NCI-H1930 (cell line): ENCODE results near the gene IL15RA.
"Not testable (repeated sequence)": the region's sequence is repeated elsewhere in the genome, so short reads cannot be mapped to it uniquely, and the experiment has no call there.

Source experiments
- DNase-seq, 2 experiments: peaks; one replicate each; lab custom pipeline; 2025; lab: John Stamatoyannopoulos, UW

The IL15RA gene

DNA sequence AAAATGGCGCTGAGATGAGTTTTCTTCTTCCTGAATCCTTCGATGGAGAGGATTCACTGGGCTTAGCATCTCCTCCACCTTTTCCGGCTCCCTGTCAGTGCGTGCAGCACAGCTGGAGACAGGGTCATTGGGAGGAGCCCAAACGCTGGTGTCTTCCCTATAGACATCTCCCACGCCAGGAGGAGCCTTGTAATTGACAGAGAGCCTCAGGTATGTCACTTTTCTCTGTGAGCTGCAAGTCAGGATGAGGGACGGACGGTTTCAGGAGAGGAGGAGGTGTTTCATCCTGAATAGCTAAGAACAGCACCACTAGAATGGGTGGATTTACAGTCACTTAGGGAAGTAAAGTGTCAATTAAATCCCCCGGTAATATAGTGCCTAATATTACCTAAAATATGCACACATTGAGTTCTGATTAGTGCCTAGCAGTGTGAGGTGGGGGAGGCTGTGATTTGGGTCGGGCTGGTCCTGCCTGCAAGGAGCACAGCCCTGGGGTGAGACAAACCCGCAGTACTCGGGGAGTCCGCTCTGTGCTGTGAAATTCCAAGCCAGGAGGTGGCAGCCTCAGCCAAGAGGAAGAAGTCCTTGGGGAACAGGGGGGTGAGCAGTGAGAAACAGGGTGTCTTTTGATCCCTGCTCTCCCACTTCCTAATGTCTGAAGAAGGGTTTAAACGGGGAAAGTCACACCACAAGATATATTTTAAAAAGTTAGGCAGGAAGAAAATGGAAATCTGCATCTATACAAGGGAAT lies 28.2 kb downstream of the IL15RA start:
- DNase-seq = no peak

DNA sequence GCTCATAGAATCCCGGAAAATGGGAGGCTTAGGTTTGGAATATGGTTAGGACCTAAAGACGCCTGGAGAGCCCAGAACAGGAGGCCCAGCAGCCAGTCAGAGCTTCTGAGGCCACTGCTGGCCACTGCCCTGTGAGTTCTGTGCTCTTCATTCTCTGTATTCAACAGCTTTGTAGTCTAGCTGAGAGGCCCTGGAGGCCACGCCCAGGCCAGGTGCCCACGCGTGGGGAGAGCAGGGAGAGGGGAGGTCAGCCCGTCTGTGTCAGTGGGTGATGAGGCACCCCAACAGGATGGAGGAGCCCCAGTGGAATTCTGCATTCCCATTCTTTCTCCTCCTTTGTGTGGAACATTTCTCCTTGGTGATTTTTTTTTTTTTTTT lies 29.1 kb downstream of the IL15RA start:
- no peak for DNase-seq

DNA sequence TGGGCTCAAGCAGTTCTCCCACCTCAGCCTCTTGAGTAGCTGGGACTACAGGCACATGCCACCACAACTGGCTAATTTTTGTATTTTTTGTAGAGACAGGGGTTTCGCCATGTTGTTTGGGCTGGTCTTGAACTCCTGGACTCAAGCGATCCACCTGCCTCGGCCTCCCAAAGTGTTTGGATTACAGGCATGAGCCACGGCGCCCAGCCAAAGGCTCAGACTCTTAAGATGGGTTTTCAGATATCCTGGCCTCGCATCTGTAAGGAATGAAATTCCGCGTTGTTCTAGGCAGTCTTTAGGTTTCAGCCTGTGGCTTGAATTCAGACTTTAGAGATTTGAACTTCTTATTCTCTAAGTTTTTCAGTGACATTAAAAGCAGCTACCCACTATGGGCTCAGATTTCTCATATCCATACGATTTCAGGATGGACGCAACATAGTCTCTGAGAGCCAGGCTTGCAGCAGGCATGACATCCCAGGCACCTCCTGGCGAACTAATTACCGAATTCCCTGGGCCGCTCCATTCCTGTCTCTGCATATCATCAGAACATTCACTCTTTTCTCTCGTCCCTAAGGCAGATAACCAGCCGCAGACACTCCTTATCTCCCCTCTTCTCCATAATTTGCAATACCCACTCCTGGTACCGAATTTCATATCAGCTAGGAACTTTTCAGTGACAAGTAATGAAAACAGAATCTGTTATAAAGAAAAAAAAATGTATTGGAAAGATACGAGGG lies 29.7 kb downstream of the IL15RA start:
- DNase-seq = no peak

DNA sequence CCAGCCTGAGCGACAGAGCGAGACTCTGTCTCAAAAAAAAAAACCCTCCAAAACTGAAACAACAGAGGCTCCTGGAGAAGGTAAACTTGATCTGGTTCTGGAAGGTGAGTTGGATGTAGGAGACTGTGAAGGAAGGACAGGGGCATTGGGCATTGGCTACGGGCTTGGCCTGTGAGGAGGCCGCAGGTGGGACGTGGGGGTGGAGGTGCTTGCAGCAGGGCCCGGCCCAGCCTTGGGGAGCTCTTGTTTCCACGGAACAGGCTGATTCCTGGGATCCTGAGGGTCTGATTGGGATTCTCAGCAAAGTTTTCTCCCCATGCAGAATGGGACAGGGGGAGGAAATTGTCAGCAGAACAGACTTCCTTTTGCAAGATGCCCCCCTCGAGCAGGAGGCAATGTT lies 30.6 kb downstream of the IL15RA start:
- no peak for DNase-seq

DNA sequence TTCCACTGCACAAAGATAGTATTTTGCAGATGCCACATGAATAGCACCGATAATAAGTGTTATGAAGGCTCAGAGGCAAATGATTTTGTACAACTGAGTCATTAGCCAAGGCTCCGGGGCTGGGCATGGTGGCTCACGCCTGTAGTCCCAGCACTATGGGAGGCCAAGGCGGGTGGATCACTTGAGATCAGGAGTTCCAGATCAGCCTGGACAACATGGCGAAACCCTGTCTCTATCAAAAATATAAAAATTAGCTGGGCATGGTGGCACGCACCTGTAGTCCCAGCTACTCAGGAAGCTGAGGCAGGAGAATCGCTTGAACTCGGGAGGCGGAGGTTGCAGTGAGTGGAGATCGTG lies 30.9 kb downstream of the IL15RA start:
- DNase-seq = not testable (repeated sequence)

DNA sequence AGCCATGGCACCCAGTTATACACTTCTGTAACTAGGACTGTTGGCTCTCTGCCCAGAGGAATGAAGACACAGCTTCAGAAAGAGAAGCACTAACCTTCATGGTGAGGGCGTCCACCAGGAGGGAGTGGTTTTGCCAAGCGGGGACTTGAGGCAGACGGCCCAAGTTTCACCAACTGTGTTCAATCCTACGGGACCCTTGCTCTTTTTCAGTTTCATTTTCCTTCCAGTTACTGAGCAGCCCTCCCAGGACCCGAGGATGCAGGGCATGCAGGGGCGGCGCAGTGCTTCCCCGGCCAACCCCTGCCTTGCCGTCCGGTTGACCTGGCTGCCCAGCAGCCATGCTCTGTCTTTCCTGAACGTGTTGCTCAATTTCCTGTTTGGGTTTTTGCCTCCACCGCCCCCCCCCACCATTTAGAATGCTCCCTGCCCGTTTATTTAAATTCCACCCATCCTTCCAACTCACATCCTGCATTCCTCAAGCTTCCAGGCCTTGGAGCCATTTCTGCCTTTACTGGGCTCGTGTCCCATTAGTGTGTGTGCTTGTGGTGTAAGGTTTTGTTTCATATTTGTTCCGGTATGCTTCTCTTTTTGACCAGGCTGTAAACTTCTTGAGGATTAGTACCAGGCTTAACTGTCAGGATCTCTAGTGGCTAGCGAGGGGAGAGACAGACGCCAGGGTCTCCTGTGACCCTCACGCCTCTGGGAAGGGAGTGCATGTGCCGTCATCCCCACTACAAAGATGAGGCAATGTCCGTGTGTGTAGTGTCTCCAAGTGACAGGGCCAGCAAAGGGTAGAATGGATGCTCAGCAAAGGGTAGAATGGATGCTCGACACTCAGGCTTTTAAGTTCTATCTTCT lies 31.6 kb downstream of the IL15RA start:
- DNase-seq = no peak

DNA sequence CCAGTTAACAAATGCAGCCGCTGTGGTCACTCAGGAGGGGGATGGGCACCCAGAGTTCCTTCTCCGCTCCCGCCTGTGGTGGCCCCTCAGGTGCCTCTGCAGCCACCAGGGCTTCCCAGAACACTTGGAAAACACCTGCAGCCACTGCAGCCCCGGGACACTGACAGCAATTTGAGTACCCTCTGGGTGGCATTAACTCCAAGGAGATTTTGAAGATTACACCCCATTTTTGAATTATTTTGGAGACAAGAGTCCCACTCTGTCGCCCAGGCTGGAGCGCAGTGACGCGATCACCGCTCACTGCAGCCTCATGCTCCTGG lies 32.2 kb downstream of the IL15RA start:
- DNase-seq = no peak

DNA sequence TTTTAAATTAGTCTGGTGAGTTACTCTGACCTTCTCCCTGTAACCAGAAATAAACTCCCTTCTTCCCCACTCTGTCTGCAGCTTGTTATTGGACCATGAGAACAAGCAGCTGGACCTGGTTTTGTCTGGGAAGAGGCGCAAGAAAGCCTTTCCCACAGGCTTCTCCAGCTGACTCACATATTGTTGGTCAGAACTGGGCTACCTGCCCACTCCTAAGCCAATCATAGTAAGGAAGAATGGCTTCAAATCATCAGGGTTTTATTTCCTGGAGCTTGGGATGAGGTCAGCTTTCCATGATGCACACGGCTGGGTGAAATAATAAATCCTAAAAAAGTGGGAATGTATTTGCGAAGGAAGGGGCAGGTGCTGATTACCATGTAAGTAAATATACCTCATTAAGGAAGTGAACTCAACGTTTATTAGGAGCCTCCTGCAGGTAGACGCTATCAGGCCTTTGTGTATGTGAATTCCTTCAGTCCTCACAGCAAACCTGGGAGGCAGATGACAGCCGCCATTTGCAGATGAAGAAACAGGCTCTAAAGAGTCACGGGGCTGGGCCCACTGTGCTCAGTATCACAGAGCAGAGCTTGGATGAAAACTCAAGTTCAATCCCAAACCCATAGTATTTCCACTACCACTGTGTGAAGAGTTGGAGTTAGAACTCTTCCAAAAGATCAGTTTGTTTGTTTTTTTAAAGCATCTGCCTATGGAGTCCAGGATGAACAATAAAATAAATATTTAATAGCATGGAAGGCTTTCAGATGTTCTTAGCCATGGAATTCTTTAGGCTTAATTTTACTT lies 32.8 kb downstream of the IL15RA start:
- no peak for DNase-seq

DNA sequence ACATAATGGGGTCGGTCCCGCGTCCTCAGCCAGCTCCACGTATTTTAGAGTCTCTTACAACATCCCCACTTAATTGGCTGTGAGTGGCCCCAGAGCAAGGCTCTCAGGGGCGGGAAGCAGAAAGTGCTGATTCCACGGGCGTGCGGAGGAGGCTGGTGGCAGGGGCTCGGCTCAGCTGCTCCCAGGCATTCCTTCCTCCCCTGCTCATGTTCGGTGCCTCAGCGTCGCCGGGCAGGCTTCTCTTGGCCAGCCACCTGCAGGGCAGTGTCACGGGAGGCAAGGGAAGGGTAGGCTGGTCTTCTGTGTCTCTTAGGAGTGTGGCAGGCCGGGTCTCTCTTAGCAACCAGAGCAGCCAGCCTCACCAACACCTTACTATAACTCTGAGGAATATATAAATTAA lies 33.8 kb downstream of the IL15RA start:
- no peak for DNase-seq

DNA sequence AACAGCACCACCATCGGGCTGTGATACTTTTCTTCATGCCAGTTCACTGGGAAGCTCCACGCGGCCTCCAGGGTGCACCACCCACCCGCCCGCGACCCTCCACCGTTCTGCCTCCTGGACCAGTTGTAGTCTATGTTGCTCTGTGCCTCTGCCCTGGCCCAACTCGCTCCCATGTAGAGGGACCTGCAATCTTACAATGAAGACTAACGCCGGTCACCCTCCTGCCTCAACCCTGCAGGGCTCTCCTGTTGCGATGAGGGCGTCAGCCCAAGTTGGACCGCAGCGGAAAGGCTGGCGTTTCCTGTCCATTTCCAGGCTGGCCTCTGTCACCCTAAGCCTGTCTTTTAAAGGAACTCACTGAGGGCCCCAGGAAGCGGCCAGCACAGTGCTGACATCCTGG lies 34.9 kb downstream of the IL15RA start:
- DNase-seq = no peak

DNA sequence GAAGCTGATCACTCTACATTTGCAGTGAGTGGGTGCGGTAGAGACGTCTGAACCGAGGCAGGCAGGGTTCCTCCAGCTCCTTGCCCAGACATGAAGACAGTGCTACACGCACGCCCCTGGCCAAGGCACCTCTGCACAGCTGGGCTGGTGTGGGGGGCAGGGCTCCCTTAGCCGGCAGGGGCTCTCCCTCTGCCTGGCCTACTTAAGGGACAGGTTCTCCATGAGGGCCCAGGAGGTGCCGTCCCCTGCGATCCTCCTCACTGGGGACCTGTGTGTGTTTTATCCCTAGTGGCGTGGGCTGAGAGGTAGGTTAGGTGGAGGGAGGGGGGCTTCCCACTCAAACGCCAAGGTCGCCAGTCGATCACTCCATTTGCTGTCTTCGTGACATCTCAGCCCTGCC lies 35.3 kb downstream of the IL15RA start:
- DNase-seq = no peak

DNA sequence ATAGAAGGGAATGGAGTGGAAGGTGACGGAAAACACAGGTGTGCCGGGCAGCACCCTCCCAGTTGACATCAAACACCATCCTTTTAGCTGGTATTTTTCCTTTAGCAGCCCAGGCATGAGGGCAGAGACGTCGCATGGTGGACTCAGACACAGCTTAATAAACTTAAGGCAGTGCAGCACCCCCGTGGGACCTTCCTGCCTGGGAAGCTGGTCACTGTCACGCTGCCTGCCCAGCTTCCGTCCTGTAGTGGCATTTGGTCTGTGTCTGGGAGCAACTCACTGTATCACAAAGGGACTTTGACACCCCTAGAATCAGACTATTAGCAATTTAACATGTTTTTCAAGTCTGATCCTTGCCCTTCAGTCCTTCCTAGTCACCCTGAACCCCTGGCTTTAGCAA lies 35.8 kb downstream of the IL15RA start:
- no peak for DNase-seq

DNA sequence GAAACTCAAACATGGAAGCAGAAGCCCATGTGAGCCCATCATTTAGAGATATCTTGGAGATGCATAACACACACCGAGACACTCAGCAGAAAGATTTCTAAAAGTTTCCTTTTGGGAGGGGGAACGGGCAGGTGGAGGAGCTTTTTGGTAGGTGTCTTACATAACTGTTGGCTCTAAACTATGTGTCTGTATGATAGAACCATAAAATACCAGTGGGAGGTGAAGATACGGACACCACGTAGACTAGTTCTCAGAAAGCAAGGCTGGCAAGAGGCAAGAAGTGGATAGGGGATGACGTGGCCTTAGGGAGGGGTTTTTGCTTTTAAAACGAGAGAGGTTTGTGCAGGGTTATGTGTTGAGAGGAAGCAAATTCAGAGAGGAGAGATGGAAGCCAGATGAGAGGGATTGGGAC lies 36.5 kb downstream of the IL15RA start:
- no peak for DNase-seq

DNA sequence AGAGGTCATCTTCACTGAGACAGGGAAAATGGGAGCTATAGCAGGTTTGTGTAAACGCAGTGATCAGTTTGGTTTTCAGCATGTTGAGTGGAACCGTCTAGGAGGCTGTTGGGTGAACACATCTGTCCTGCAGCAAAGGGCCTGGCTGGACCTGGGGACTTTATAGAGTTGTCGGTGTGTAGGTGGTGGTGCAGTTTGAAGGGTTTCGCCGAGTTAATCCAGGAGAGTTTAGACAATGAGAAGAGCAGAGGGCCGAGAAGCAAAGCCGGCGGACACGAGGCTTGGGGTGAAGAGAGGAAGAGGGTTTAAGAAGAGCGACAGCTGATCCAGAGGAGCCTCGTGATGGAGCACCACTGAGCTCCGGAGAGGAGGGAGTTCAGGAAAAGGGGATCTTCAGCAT lies 39.1 kb downstream of the IL15RA start:
- DNase-seq = no peak

DNA sequence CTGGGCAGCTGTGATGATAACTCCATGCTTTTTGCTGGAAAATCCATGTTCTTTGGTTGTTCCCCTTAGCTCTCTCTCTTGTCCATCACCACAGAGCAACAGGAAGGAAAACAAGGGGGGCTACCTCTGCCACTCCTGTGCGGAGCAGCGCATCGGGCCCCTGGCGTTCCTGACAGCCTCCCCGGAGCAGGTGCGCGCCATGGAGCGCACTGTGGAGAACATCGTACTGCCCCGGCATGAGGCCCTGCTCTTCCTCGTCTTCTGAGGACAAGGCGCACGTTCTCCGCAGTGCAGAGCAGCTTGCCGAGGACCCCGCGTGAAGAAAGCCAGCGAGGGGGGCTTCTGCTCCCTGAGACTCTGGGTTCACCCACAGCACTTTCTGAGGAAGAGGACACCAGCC lies 40.3 kb downstream of the IL15RA start:
- DNase-seq = no peak

DNA sequence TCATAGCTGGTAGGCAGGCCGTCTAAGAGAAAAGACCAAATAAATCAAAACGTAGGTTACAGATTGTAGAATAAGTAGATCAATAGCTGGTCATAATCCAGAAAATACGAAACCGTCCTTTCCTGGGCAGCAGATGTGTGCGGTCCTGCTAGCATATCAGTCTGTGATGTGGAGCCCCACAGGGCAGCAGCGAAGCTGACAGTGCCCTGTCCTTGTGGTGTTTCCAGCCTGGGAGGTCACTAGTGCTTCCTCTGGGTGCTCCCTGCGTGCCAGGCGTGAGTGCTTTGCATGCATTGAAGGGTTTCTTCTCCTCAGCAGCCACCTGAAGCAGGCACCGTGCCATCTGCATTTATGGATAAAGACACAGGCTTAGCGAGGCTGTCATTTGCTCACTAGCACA lies 41.7 kb downstream of the IL15RA start:
- DNase-seq = no peak

DNA sequence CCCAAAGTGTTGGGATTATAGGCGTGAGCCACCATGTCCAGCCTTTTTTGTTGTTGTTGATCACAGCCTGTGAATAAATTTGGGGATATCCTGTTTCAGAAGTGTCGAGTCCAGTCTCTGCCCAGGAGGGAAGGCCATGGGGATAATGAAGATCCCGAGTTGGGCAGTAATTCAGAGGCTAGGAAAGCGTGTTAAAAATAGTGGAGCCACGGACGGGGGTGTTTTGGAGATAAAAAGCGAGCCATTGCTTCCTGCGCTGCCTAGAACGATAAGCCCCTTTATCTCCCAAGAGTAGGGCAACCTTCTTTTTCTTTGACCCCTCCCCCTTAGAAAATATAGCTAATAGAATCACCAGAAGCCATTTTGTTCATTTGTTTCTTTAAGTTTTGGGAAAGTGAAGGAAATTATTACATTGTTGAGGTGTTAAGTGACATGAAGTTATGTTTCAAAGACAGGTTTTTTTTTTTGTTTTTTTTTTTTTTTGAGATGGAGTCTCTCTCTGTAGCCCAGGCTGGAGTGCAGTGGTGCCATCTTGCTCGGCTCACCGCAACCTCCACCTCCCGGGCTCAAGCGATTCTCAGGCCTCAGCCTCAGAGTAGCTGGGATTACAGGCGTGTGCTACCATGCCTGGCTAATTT lies 43.3 kb downstream of the IL15RA start:
- no peak for DNase-seq

DNA sequence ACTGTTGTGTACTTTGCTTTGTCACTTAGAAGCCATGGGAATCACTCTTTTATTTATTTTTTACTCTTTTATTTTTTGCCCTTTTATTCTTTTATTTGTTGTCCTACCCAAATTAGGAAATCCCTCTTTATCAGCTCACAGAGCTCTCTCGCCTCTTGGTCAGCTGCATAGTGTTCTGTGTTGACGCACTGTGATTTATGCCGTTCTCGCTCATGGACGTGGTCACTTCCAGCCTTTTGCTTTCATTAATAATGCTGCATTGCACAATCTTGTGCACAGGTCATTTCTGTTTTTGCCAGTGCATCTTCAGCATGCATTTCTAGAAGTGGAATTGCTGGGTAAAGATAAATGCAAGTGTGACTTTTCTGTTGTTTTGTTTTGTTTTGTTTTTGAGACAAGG lies 45.0 kb downstream of the IL15RA start:
- DNase-seq = no peak

DNA sequence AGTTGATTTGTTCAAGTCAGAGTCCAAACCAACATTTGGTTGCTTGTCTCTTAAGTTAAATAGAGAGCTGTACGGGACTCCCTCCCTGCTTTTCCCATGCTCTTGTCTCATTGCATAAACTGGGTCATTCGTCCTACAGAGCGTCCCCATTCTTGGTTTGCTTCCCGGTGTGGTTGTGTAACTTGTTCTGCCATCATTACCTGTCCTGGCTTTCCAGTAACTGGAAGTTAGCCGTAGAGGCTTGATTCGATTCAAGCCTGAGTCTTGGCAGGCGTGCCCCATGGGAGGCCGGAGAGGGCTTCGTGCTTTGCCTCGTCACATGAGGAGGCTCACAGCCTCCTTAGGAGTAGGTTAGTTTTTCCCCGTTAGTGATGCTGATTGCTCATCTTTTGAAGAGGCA lies 47.1 kb downstream of the IL15RA start:
- DNase-seq = no peak

DNA sequence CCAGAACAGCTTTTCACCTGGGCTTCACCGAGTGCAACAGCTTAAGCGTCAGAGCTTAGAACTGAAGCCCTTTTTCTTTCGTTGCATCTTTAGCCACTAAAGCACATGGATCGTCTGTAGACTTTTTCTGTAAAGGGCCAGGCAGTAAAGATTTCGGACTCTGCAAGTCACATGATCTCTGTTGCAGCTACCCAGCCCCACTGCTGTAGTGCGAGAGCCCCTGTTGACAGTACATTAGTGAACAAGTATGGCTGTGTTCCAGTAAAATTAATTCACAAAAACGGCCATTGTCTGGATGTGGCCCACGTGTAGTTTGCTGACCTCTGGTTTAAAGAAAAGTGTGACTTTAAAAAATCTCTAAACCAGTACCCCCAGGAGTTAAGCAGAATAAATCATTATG lies 47.9 kb downstream of the IL15RA start:
- DNase-seq = no peak

DNA sequence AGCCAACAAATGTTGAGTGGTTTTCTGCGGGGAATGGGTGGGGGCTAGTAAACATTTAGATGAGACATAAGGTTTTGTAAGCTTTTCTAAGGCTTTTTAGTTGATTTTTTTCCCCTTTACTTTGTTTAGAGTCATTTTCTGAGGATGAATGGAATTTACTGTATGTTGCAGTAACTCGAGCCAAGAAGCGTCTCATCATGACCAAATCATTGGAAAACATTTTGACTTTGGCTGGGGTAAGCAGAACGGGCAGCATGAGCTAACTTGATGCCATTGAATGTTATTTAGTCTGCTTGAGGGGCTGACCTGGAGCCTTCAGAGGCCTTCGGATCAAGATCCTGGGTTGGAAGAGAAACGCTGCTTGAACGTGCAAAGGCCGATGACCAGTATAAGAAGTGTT lies 50.0 kb downstream of the IL15RA start:
- DNase-seq = no peak

DNA sequence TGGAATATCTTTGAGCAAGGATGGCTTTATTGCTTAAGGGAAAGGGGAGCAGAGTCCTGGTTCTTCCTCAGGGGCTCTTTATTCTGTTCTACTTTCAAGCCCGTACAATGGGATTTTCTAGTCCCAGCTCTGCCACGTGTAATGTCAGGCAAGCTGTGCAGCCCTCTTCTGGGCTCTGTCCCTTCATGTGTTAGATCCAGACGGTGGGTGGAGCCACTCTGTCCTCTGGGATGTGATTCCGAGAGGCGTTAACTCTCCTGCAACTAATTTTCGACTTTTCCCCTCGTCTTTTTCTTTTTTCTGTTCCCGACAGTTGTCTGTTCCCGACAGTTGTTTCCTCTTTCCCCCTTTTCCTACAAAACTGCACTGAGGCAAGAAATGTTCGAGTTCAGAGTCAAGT lies 52.5 kb downstream of the IL15RA start:
- no peak for DNase-seq
